DND-41 (cell line): ENCODE data around the gene CROCC.
"Not testable (repeated sequence)": the region's sequence is repeated elsewhere in the genome, so short reads cannot be mapped to it uniquely, and the experiment has no call there.

Experiments used
- CTCF ChIP-seq: IDR thresholded peaks from 2 replicates; pipeline ENCODE4 v1.5.1; 2012; ENCODE audit warnings: borderline replicate concordance, low read length, moderate library complexity, mild to moderate bottlenecking; ENCODE audit not compliant: poor library complexity, severe bottlenecking; ENCODE audit errors: extremely low read depth
- EZH2 ChIP-seq: IDR thresholded peaks from 3 replicates; pipeline ENCODE4 v1.6.1; 2012; ENCODE audit warnings: borderline replicate concordance, low read depth, mild to moderate bottlenecking, moderate library complexity, low read length, inconsistent platforms; ENCODE audit not compliant: severe bottlenecking

- not testable (repeated sequence) for TF ChIP-seq CTCF, EZH2
Observed at GRCh38 chr1:16890539-16891021, 31.2 kb upstream of the CROCC start.
